Activated T-cell treated with anti-CD3 and anti-CD28 coated beads, Interleukin-2, amount 50 U/mL, for 48 hours (primary cell): Measurements from ENCODE around the gene GRK1.
"Not testable (repeated sequence)": the region's sequence is repeated elsewhere in the genome, so short reads cannot be mapped to it uniquely, and the experiment has no call there.

Experiments
- DNase-seq, 2 experiments: peaks; one replicate each; pipeline ENCODE4 v3.0.0-alpha.2; 2020

Gene GRK1

GRCh38 chr13:113745500-113746142, 78.6 kb downstream of the GRK1 start:
- DNase-seq = not testable (repeated sequence)

GRCh38 chr13:113746143-113746525, 79.1 kb downstream of the GRK1 start:
- DNase-seq = no peak

GRCh38 chr13:113746671-113747070, 79.7 kb downstream of the GRK1 start:
- DNase-seq = no peak

- no peak for DNase-seq
Observed at GRCh38 chr13:113747291-113747833, 80.3 kb downstream of the GRK1 start.

GRCh38 chr13:113748101-113748861, 81.3 kb downstream of the GRK1 start:
- no peak for DNase-seq

- no peak for DNase-seq
Observed at GRCh38 chr13:113748862-113749451, 81.9 kb downstream of the GRK1 start.

- DNase-seq = no peak
Observed at GRCh38 chr13:113749507-113749906, 82.5 kb downstream of the GRK1 start.

GRCh38 chr13:113749967-113750366, 82.9 kb downstream of the GRK1 start:
- DNase-seq = no peak

- no peak for DNase-seq
Observed at GRCh38 chr13:113750554-113751399, 83.8 kb downstream of the GRK1 start.

GRCh38 chr13:113751491-113751890, 84.5 kb downstream of the GRK1 start:
- no peak for DNase-seq

GRCh38 chr13:113752211-113752986, 85.4 kb downstream of the GRK1 start:
- DNase-seq = not testable (repeated sequence)

- no peak for DNase-seq
Observed at GRCh38 chr13:113753171-113753570, 86.2 kb downstream of the GRK1 start.

GRCh38 chr13:113754242-113754641, 87.2 kb downstream of the GRK1 start:
- DNase-seq = no peak

- DNase-seq = no peak
Observed at GRCh38 chr13:113754691-113755090, 87.7 kb downstream of the GRK1 start.

GRCh38 chr13:113756441-113757097, 89.5 kb downstream of the GRK1 start:
- no peak for DNase-seq

GRCh38 chr13:113758651-113759524, 91.9 kb downstream of the GRK1 start, which contains the start of gene TMEM255B:
TMEM255B (plus strand) TSS chr13:113759226; CDS start chr13:113759270, 44 bp downstream.
- peak; percentile 86 to 89 for DNase-seq

- no peak for DNase-seq
Observed at GRCh38 chr13:113759525-113760137, 92.6 kb downstream of the GRK1 start.

GRCh38 chr13:113761136-113761535, 94.1 kb downstream of the GRK1 start:
- DNase-seq = no peak

- DNase-seq = no peak
Observed at GRCh38 chr13:113762075-113762474, 95.1 kb downstream of the GRK1 start.

- no peak for DNase-seq
Observed at GRCh38 chr13:113762538-113762937, 95.5 kb downstream of the GRK1 start.
